Adrenal gland (tissue), 12 donors: Measurements from ENCODE around the gene NPTXR. TPM values are rescaled to one million over a fixed set of nuclear protein-coding genes. Genes with fewer than 3 reads are reported as not detected.

Experiments used
- DNase-seq, 7 donors: peaks; one replicate each; pipeline ENCODE4 v3.0.0-alpha.2; 2019 to 2020
- H3K27ac ChIP-seq, 5 donors: fragments of 200-600 bp; sonication (generic) in 4 of 5; 1 replicate in 3 of 5; 2 replicates in 2 of 5; pipeline versions ENCODE4 v1.5.1 to v1.8.0; 2016 to 2020; ENCODE audit warnings: mild to moderate bottlenecking in 1 of 5
- H3K27me3 ChIP-seq: fragments of 200-600 bp; 2 replicates; pipeline ENCODE4 v1.8.0; 2021
- H3K36me3 ChIP-seq, 2 donors: fragments of 200-600 bp; replicated peaks in 1 of 2; 1 replicate in 1 of 2; 2 replicates in 1 of 2; pipeline versions ENCODE4 v1.5.1 to v1.8.0; 2018 to 2022
- H3K4me1 ChIP-seq, 2 donors: fragments of 200-600 bp; replicated peaks in 1 of 2; 1 replicate in 1 of 2; 2 replicates in 1 of 2; pipeline versions ENCODE4 v1.5.1 to v1.8.0; 2018 to 2021
- H3K4me3 ChIP-seq, 4 donors: fragments of 200-600 bp; sonication (generic) in 3 of 4; one replicate each; pipeline ENCODE4 v1.5.1; 2016 to 2018
- H3K9me3 ChIP-seq, 3 donors: fragments of 200-600 bp; sonication (generic) in 1 of 3; replicated peaks in 1 of 3; 1 replicate in 2 of 3; 2 replicates in 1 of 3; pipeline versions ENCODE4 v1.5.1 to v1.8.0; 2016 to 2021
- POLR2A ChIP-seq, 2 donors: fragments of 450-650 bp; IDR thresholded peaks; one replicate each; pipeline ENCODE4 v1.6.1; 2017; ENCODE audit warnings: antibody characterized with exemption in 2 of 2, mild to moderate bottlenecking in 2 of 2, moderate library complexity in 1 of 2
- WGBS, 4 donors: extraction: QIAGEN DNeasy Blood & Tissue Kit in 2 of 4; methylation state at CpG; one replicate each; pipeline versions ENCODE4 v1.1.5 to v1.1.7; 2013 to 2017; 5-methylcytosine and 5-hydroxymethylcytosine counted together
- intact Hi-C, 2 donors: fragments of 100-400 bp; cut with DNase I; formaldehyde crosslinking; loops; one replicate each; pipeline versions ENCODE4 v1.14.1 to v1.15.0; 2022 to 2023
- polyA plus RNA-seq, 3 donors: library from polyadenylated mRNA; stranded (reverse); fragments of 200-250 nt in 2 of 3; fragments of 350-450 nt in 1 of 3; fragmentation: Illumina TruSeq in 1 of 3; extraction: RNeasy Lipid Tissue Mini Kit (QIAGEN cat#74804) in 1 of 3; gene quantifications; one replicate each; pipeline ENCODE4 v1.2.3, GENCODE V29; 2013 to 2014
- total RNA-seq, 9 donors: library from RNA; depleted of rRNA in 4 of 9; stranded (reverse); fragments of >200 nt in 4 of 9; fragments of 120-200 nt in 1 of 9; fragmentation: NEBNext Ultra II Directional in 1 of 9; extraction: Animal tissue kit (Norgen Biotek cat#: 25700) in 1 of 9; gene quantifications; one replicate each; pipeline versions ENCODE4 v1.1.0 to v1.2.4, GENCODE V29; 2013 to 2023
- TF ChIP-seq, protein P1 (sequence below), 6 experiments: fragments of 450-650 bp in 4 of 6; fragments of 200-600 bp in 2 of 6; sonication (generic) in 1 of 6; IDR thresholded peaks; 1 replicate in 5 of 6; 2 replicates in 1 of 6; pipeline versions ENCODE4 v1.5.1 to v1.8.0; 2016 to 2021; ENCODE audit warnings: antibody characterized with exemption in 6 of 6, mild to moderate bottlenecking in 2 of 6, moderate library complexity in 1 of 6
- donor health status: healthy with polysubstance abuse.
- donor health status: Bipolar disorder and iron deficiency.
- donor health status: DM: yes; HTN: yes; CAD: no.
- donor health status: DM: no; HTN: no; CAD: no.
- donor health status: DM: no; HTN: no; CAD: no.
- donor health status: DM: yes; HTN: yes; CAD: no.

The NPTXR gene
- total and polyA plus RNA-seq, 12 donors, result 1.2 to 26.9 (median 10.5) TPM

DNA sequence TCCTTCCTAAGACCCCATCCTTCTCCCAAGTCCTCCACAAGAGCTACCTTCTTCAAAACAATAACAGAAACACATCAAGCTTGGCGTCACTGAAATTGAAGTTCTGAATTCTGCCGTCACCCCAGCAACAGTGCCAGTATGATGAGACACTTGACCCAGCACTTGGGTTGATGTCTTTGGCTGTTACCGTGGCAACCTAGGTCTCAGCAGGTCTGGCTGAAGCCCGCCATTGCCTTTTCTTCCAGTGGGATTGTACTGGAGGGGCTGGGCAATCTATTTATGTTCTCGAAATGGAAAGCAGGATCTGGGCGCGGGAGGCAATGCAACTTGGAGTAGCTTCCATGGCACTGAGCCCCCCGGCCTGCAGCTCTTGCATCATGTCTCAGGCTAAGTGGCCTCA, 23.8 kb downstream of the NPTXR start:
- Histone ChIP-seq H3K9me3 (no peaks in the 10 kb centered on the region), H3K36me3 (no peaks in the 10 kb centered on the region), H3K27me3 (no peaks in the 10 kb centered on the region), H3K4me3 (no peak overlapping the region), H3K4me1 (no peaks in the 10 kb centered on the region), H3K27ac (no peak overlapping the region)
- 89 to 92% (median 90%) methylated on average over 4 to 8 of the region's 8 CpGs for WGBS, 4 donors
- DNase-seq, result no peak
- TF ChIP-seq POLR2A (IDR thresholded peaks at IDR 0.05), result no peak
- TF ChIP-seq, protein P1, sequence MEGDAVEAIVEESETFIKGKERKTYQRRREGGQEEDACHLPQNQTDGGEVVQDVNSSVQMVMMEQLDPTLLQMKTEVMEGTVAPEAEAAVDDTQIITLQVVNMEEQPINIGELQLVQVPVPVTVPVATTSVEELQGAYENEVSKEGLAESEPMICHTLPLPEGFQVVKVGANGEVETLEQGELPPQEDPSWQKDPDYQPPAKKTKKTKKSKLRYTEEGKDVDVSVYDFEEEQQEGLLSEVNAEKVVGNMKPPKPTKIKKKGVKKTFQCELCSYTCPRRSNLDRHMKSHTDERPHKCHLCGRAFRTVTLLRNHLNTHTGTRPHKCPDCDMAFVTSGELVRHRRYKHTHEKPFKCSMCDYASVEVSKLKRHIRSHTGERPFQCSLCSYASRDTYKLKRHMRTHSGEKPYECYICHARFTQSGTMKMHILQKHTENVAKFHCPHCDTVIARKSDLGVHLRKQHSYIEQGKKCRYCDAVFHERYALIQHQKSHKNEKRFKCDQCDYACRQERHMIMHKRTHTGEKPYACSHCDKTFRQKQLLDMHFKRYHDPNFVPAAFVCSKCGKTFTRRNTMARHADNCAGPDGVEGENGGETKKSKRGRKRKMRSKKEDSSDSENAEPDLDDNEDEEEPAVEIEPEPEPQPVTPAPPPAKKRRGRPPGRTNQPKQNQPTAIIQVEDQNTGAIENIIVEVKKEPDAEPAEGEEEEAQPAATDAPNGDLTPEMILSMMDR (IDR thresholded peaks at IDR 0.05), result no peak
- intact Hi-C loops, result no loop called here

DNA sequence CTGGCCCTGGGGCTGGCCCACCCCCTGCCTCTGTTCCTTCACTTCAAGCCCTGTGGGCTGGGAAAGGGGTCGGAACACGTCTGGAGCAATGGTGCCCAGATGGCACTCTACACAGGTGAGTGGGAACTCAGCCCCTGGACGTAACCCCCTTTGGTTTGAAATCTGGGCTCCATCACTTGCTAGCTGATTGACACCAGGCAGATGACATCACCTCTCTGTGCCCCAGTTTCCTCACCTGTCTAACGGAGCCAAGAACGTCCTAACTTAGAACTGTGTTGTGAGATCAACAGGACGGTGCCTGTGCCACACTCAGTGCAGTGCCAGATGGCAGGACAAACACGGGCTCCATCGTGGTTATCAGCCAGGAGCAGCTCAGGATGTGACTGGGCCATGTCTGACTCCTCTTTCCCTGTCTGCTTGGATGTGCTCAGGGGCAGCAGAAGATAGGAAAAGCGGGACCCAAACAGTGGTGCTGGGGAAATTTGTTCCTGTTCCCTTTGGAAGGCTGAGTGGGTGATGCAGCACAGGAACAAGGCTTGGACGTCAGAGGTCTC, 24.4 kb downstream of the NPTXR start:
- Histone ChIP-seq H3K4me3 (no peak overlapping the region), H3K27me3 (no peaks in the 10 kb centered on the region), H3K9me3 (no peaks in the 10 kb centered on the region), H3K4me1 (no peaks in the 10 kb centered on the region), H3K27ac (no peak overlapping the region), H3K36me3 (no peaks in the 10 kb centered on the region)
- TF ChIP-seq POLR2A (IDR thresholded peaks at IDR 0.05), result no peak
- TF ChIP-seq, protein P1 (IDR thresholded peaks at IDR 0.05), result no peak
- DNase-seq, result no peak
- intact Hi-C loops, result no loop called here
- 82 to 90% (median 86%) methylated on average over 4 to 10 of the region's 10 CpGs for WGBS, 4 donors

- H3K4me3 ChIP-seq, result no peak overlapping the region
Measured at GRCh38 chr22:38817196-38817595, 26.6 kb downstream of the NPTXR start.

GRCh38 chr22:38815842-38816241, 28.0 kb downstream of the NPTXR start:
- H3K4me3 ChIP-seq, result no peak overlapping the region
- H3K4me1 ChIP-seq, result no peaks in the 10 kb centered on the region
- H3K27ac ChIP-seq, result no peak overlapping the region
- H3K9me3 ChIP-seq, result no peaks in the 10 kb centered on the region
- intact Hi-C loops, result no loop called here
- no peaks in the 10 kb centered on the region for H3K27me3 ChIP-seq
- 22 to 38% (median 26%) methylated on average over 1 of the region's 1 CpG for WGBS, 4 donors
- TF ChIP-seq POLR2A (IDR thresholded peaks at IDR 0.05), result no peak
- TF ChIP-seq, protein P1 (IDR thresholded peaks at IDR 0.05), result no peak
- no peaks in the 10 kb centered on the region for H3K36me3 ChIP-seq
- DNase-seq, result no peak

More at GRCh38 chr22:38817196-38817595, 26.6 kb downstream of the NPTXR start:
- Histone ChIP-seq H3K4me1 (no peaks in the 10 kb centered on the region), H3K27me3 (no peaks in the 10 kb centered on the region), H3K36me3 (no peaks in the 10 kb centered on the region), H3K27ac (no peak overlapping the region), H3K9me3 (no peaks in the 10 kb centered on the region)
- intact Hi-C loops, result no loop called here
- TF ChIP-seq, protein P1 (IDR thresholded peaks at IDR 0.05), result no peak
- WGBS, 4 donors, result 88 to 93% (median 91%) methylated on average over 6 of the region's 6 CpGs
- no peak for DNase-seq
